Fibroblast of skin of left quadriceps (primary cell): ENCODE measurements around the gene MAGI1.

Experiments used
- DNase-seq, 2 experiments: peaks; one replicate each; pipeline ENCODE4 v3.0.0-alpha.2; 2013; ENCODE audit warnings: low read depth in 2 of 2

MAGI1 gene

DNA sequence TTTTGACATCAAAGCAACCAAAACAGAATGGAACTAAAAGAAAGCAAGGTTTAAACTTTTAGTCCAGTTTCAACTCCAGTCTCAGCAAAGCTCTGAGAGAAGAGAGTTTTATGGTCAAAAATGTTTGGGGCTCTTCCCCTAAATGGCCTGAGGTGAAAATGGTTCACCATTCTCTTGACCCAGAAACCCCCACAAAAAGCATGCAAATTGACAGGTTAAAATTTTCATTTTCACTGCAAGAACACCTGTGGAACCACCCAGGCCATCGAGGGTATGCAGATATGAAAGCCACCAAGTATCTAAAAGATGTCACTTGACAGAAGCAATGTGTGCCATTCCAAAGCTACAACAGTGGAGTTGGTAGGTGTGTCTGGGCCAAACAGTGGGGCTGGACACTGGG lies 195.0 kb downstream of the MAGI1 start:
- DNase-seq, result no peak

- DNase-seq, result no peak
These were observed 201.1 kb downstream of the MAGI1 start for GRCh38 chr3:65837604-65838003.

DNA sequence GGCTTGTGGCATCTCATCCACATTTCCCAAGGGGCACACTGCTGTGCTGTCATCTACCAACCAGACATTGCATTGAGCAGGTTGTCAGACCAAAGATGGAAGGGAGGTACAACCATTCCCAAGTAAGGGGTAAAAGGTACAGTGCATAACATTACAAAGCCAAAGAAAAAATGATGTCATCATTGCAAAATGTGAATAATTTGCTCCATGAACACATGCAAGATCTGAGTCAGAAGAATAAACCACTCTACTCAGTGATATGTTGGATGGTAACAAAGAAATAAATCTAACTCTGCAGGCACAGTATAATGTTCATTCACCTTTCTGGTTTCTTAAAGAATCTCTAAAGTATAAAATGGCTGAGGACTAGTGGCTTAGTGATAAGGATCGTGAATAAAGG lies 202.7 kb downstream of the MAGI1 start:
- DNase-seq, result no peak

DNA sequence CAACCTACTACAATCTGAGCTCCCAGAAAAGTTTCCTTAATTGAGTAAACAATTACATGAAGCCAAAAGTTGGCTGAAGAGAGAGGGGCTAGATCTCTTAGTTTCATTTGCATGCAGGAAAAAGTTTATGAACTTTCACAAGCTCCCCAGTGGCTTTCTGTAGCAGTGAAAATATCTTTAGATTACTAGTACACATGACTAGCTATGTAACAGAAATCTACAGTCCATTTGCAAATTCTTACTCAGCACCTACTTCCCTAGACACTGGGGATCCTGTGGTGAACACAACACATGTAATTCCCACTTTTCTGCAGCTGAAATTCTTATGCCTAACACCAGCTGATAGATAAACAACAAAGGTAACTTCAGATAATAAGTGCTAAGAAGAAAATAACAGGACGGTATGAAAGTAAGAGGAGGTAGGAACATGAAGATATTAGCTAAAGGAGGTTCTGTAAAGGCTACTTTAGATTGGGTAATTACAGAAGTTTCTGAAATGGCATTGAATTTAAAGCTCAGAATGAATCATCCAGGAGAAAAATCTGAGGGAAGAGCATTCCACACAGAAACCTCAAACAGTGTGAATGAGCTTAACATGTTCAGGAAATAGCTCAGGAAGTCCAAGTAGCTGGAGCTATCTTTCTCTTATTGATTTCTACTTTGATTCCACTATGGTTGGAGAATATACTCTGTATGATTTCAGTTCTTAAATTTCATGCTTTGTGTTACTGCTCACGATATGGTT lies 204.8 kb downstream of the MAGI1 start:
- DNase-seq, result peak; percentile 60 to 64

DNA sequence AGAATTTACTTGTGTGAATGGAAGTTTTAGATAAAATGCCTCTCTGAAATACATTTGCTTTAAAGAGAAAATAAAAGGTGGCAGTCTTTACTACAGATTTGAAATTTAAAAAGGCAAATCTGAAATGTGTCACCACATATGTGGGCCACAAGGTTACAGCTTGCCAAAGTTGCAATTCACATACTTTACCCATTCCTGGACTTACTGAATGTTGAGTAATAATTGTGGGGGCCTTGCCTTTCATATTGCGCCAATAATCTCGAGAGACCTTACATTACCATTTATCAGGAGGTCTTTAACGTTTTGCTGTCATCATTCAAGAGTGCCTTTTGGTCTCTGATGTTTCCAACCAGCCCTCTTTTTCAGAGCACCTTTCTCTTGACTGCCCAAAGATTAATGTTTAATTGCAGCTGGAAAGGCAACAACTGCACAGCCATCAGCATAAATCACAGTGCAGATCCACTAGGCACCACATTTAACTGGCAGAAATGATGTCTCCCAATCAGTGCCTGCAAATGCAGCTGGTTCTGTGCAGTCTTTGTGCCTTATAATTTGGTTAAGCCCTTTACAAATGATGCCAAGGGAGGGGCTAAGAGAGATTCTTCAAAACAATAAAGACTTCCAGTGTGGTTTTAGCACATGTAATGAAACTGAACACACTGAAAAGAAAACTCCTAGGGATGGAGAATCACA lies 206.8 kb downstream of the MAGI1 start:
- peak; percentile 91 to 92 for DNase-seq

DNA sequence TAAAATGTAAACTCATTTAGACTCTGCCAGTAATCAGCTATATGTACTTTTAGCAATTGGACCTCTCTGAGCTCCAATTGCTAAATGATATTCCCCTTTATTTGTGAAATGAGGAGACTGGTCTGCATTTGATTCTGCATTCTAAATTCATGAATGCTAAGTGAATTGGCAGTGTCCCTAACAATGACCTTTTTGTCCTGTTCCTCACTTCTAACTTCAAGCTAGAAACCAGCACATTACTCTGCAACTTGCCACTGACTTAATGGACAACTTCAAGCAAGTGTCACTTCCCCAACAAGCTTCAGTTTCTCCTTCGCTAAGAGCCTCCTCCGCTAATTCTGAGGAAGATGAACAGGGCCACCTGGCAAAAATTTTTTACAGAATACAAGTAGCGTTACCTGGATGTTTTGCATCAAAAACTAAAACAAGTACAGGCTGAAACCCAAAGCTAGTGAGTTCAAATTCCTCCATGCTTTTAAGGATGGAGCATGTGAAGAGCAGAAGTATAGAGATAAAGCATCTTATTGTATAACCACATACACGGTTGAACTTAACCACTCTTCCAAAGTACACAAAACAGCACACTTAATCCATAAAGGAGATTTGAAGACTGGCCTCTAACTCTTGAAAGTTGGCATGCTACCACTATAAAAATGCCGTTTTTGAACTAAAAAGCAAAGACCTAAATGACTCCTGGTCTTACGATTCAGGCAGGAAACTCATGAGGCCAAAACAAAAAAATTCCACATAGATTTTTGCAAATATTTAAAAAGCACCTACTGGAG lies 207.6 kb downstream of the MAGI1 start:
- no peak for DNase-seq

GRCh38 chr3:65829228-65829627 lies 209.5 kb downstream of the MAGI1 start:
- no peak for DNase-seq

DNA sequence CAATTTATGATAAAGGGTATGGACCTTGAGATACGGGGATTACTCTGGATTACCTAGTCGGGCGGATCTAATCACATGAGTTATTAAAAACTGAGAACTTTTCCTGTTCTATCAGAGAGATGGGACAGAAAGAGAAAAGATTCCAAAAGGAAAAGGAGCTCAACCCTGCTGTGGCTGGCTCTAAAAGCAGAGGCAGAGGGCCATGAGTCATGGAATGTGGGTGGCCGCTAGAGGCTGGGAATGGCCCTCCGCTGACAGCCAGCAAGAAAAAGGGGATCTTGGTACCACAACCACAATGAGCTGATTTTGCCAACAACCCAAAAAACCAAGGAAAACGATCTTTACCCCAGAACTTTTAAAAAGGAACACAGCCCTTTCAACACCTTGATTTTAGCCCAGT lies 210.0 kb downstream of the MAGI1 start:
- no peak for DNase-seq

DNA sequence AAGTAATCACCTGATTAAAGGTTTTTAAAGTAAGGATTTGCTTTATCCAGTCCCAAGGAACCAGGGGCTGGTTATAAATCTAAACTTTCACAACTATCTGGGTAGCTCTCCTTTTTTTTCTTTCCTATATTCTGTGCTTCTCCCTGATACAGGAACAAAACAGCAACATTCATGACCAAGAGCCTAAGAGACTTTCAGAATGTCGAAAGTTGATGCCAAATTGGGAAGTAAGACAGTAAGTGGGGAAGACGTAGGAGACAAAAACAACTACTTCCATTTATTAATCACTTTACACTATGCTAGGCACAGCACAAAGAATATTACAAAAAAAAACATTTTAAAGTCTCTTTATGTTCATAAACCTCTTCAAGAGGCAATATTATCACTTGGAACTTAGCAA lies 211.6 kb downstream of the MAGI1 start:
- no peak for DNase-seq

DNA sequence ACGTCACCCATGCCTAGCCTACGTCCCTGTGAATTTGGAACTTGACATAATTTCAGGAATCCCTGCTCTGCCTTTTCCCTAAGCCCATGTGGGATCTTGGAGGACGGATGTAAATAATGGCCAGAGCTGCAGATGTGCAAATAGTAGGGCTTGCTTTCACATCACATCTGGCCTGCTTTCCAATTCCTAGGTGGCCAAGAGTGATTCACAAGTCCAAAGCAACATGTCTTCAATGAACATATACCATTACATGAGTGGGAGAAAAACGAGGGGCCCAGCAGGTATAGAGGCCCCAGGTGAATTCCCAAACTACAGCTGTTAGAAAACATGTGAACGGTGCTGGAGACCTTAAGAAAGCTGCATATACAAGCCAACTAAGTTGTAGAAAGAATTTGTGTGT lies 214.6 kb downstream of the MAGI1 start:
- DNase-seq, result no peak

DNA sequence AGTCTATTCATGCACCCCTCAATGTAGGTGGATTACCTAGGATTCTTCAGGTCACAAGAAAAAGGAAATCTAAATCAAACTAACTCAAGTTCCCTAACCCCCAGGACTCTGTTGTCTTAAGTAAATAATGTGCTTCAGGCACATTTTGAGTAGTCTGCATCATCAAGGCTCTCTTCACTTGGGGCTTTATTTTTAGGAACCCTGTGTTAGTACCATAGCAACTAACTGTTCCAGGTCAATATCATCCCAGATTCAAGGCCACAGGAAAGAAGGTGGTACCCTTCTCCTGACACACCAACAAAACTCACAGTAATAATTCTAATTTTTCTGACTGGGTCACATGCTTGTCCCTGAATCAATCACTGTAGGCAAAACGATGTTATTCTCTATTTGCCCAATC lies 218.1 kb downstream of the MAGI1 start:
- no peak for DNase-seq

DNA sequence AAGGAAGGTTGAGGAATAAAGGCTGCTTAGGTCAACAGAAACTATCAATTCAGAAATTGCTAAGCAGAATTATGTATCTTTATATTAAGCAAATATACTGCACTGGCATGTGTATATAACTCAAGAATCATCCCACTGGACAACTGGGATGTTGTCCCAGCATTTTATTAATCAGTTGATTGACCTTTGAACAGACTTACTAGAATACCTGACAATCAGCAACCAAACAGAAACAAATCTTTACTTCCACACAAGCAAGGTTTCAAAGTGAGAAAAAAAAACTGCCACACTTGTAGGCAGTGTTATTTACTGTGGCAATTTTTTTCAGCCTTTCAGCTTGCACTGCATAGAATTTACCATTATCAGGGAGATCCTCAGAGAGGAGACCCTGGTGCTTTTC lies 218.8 kb downstream of the MAGI1 start:
- no peak for DNase-seq

GRCh38 chr3:65817553-65818126 lies 221.1 kb downstream of the MAGI1 start:
- DNase-seq, result no peak

DNA sequence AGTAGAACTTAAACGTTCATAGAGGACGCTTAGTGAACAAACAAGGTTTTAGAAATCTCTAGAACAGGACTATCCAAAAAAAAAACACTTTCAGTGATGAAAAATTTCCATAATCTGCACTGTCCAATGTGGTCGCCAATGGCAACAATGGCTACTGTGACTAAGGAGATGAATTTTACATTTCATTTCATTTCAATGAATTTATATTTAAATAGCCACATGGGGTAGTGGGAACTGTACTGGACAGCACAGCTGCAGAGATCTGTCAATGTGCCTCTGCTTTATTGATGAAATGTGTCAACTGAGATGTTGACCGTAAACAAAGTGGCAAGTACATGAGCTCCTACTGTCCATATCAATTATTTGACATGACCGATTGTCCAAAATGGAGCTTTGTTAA lies 222.5 kb downstream of the MAGI1 start:
- DNase-seq, result no peak

- DNase-seq, result no peak
These were observed 223.7 kb downstream of the MAGI1 start for GRCh38 chr3:65814845-65815578.

DNA sequence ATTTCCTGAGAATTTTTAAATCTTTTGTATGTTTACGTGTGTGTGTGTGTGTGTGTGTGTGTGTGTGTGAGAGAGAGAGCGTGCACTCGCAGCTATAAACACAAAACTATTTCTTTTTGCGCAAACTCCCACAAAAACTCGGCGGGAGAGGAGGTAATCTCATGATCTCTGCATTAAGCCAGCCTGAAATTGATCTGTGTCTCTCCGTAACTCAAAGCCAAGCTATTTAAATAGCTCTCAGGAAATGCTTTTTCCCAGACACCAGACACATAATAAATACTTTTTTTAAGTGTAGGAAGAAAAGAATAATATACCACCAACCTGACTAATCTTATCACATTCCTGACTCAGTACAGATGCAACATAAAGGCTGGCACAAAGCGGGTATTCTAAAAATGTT lies 226.8 kb downstream of the MAGI1 start:
- no peak for DNase-seq

- DNase-seq, result no peak
These were observed 227.5 kb downstream of the MAGI1 start for GRCh38 chr3:65811086-65811761.

DNA sequence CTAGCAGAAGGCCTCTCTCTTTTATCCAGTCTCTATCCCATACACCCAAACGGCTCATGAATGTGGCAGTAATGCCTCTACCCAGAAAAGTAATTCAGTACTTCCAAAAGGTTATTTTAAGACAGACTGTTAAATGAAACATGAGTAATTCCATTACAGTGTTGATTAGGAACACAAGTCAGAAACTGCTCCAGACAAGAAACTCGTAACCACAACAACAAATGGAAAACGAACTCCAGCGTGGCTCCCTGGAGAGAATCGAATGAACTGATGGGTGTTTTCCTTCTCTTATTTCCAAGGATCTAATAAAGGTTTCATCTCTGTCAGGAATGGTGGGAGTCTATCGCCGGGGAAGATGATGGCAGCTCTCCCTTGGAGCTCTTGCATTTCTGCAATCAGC lies 228.4 kb downstream of the MAGI1 start:
- no peak for DNase-seq

DNA sequence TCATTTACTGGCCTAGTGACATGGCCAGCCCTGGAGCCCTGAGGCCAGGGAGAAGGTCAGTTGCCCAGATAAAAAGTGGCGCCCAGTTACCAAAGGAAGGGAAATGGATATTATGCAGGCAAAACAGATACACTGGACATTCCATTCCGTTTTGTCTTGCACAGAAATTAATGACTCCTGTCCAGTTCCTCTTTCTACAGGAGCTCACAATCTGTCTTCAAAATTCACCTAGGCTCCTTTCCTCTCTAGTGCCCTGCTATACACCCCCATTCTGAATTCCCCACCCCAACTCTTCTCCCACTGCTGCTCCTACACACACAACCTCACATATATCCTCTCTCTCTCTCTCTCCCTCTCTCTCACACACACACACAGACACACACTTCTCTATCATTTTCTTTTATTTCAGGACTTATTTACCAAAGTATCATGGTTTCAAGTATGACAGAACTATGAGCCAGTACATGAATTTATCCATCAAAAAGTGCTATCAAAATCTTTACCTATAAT lies 229.0 kb downstream of the MAGI1 start:
- no peak for DNase-seq

GRCh38 chr3:65808824-65809223 lies 229.9 kb downstream of the MAGI1 start:
- no peak for DNase-seq

DNA sequence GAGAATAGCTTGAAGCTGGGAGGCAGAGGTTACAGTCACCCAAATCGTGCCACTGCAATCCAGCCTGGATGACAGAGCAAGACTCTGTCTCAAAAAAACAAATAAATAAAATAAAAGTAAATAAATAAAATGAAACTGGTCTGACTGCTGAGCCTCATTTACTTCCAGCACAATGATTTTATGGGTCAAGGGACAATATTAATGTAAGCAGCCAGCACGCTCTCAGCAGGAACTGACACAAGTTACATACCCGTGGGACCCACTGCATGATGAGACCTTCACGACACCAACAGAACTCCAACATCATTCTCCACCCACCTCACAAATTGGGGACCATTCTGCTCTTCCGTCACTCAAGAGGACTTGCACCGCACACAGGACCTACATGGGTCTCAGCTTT lies 230.3 kb downstream of the MAGI1 start:
- no peak for DNase-seq
